ENCODE measurements around the gene LYPD8.
"Not testable (repeated sequence)": the region's sequence is repeated elsewhere in the genome, so short reads cannot be mapped to it uniquely, and the experiment has no call there.

Gene LYPD8

GRCh38 chr1:248755517-248755916 lies at the start of gene LYPD8:
TSS of gene LYPD8 (minus strand) at chr1:248755759. CDS start at chr1:248751081, 4,678 bp downstream.
- no peak for TF ChIP-seq CTCF (IDR thresholded peaks at IDR 0.05; ENCODE audit: insufficient read depth, low read length, missing control alignments)
- CTCF ChIA-PET: no interaction called here
- no peak for DNase-seq (ENCODE audit: low read depth, low spot score)
- H3K4me3 ChIP-seq (ENCODE audit: low read depth, low read length): no peak within 1 kb of the TSS
- POLR2A ChIA-PET: no interaction called here

GRCh38 chr1:248804771-248805681 lies 49.5 kb upstream of the LYPD8 start:
- no peak for TF ChIP-seq CTCF (IDR thresholded peaks at IDR 0.05; ENCODE audit: insufficient read depth, low read length, missing control alignments)
- DNase-seq (ENCODE audit: low read depth, low spot score): no peak
- CTCF ChIA-PET: interaction anchor here (0.8 to 4.5 kb wide), 7 partner anchors 11 to 562 kb away, joined by 3 to 19 read pairs (median 4); no protein-coding TSS in a partner anchor
- POLR2A ChIA-PET: no interaction called here
- H3K4me3 ChIP-seq (ENCODE audit: low read depth, low read length): no peak overlapping the region

GRCh38 chr1:248803501-248803900 lies 47.9 kb upstream of the LYPD8 start:
- DNase-seq (ENCODE audit: low read depth, low spot score); H3K4me3 ChIP-seq (ENCODE audit: low read depth, low read length); CTCF ChIA-PET; POLR2A ChIA-PET: not testable (repeated sequence)

- TF ChIP-seq CTCF (IDR thresholded peaks at IDR 0.05; ENCODE audit: insufficient read depth, low read length, missing control alignments): no peak
- ChIA-PET POLR2A (no interaction called here), CTCF (no interaction called here)
- H3K4me3 ChIP-seq (ENCODE audit: low read depth, low read length): no peak overlapping the region
- no peak for DNase-seq (ENCODE audit: low read depth, low spot score)
Observed at GRCh38 chr1:248802454-248802853, 46.9 kb upstream of the LYPD8 start.

- POLR2A ChIA-PET: no interaction called here
Observed at GRCh38 chr1:248800459-248800858, 44.9 kb upstream of the LYPD8 start.

GRCh38 chr1:248798791-248799190 lies 43.2 kb upstream of the LYPD8 start:
- no peak overlapping the region for H3K4me3 ChIP-seq (ENCODE audit: low read depth, low read length)
- CTCF ChIA-PET: interaction anchor here (1.2 kb wide), 1 partner anchor 8 kb away, joined by 3 read pairs; no protein-coding TSS in a partner anchor
- no peak for TF ChIP-seq CTCF (IDR thresholded peaks at IDR 0.05; ENCODE audit: insufficient read depth, low read length, missing control alignments)
- POLR2A ChIA-PET: no interaction called here
- no peak for DNase-seq (ENCODE audit: low read depth, low spot score)

More at GRCh38 chr1:248800459-248800858, 44.9 kb upstream of the LYPD8 start:
- CTCF ChIA-PET: no interaction called here
- DNase-seq (ENCODE audit: low read depth, low spot score): no peak
- no peak overlapping the region for H3K4me3 ChIP-seq (ENCODE audit: low read depth, low read length)
- TF ChIP-seq CTCF (IDR thresholded peaks at IDR 0.05; ENCODE audit: insufficient read depth, low read length, missing control alignments): no peak

GRCh38 chr1:248794663-248795062 lies 39.1 kb upstream of the LYPD8 start:
- CTCF ChIA-PET: interaction anchor here (1.1 kb wide), 1 partner anchor 10 kb away, joined by 4 read pairs; no protein-coding TSS in a partner anchor
- DNase-seq (ENCODE audit: low read depth, low spot score); H3K4me3 ChIP-seq (ENCODE audit: low read depth, low read length); POLR2A ChIA-PET: not testable (repeated sequence)
